HG03521 (cell line): Measurements from ENCODE around the gene FAM174C.
"Not testable (repeated sequence)": the region's sequence is repeated elsewhere in the genome, so short reads cannot be mapped to it uniquely, and the experiment has no call there.

Experiments
- ATAC-seq: cut with Tn5 transposase; IDR thresholded peaks from one replicate; pipeline ENCODE4 v1.9.1; 2021; ENCODE audit warnings: mild to moderate bottlenecking, moderate library complexity; ENCODE audit not compliant: unreplicated experiment

FAM174C gene

GRCh38 chr19:1316466-1316865 lies 41.1 kb downstream of the FAM174C start:
- no peak for ATAC-seq

- ATAC-seq, result no peak
Observed at GRCh38 chr19:1317274-1318003, 42.1 kb downstream of the FAM174C start.

- no peak for ATAC-seq
Observed at GRCh38 chr19:1318678-1319471, 43.5 kb downstream of the FAM174C start.

- ATAC-seq, result not testable (repeated sequence)
Observed at GRCh38 chr19:1320282-1320650, 44.9 kb downstream of the FAM174C start.

GRCh38 chr19:1321539-1321938 lies 46.2 kb downstream of the FAM174C start:
- ATAC-seq, result no peak

GRCh38 chr19:1322198-1322981 lies 47.1 kb downstream of the FAM174C start:
- no peak for ATAC-seq

GRCh38 chr19:1324249-1324805 lies 49.0 kb downstream of the FAM174C start:
- ATAC-seq, result no peak

GRCh38 chr19:1324806-1325567 lies 49.7 kb downstream of the FAM174C start:
- no peak for ATAC-seq

- ATAC-seq, result no peak
Observed at GRCh38 chr19:1325568-1326294, 50.4 kb downstream of the FAM174C start.

- ATAC-seq, result no peak
Observed at GRCh38 chr19:1327125-1327524, 51.8 kb downstream of the FAM174C start.
